Suprapubic skin (tissue), 3 donors: Measurements from ENCODE around the gene SLC9A5.

Experiments
- POLR2A ChIP-seq, 2 donors: fragments of 450-650 bp; IDR thresholded peaks; one replicate each; pipeline ENCODE4 v1.6.1; 2017; ENCODE audit warnings: antibody characterized with exemption in 2 of 2, mild to moderate bottlenecking in 2 of 2, moderate library complexity in 2 of 2
- TF ChIP-seq, protein P1 (sequence below), 2 donors: fragments of 200-600 bp in 1 of 2; fragments of 450-650 bp in 1 of 2; sonication (generic) in 1 of 2; IDR thresholded peaks; one replicate each; pipeline ENCODE4 v1.5.1; 2016 to 2019; ENCODE audit warnings: antibody characterized with exemption in 2 of 2, mild to moderate bottlenecking in 1 of 2, moderate library complexity in 1 of 2

DNA sequence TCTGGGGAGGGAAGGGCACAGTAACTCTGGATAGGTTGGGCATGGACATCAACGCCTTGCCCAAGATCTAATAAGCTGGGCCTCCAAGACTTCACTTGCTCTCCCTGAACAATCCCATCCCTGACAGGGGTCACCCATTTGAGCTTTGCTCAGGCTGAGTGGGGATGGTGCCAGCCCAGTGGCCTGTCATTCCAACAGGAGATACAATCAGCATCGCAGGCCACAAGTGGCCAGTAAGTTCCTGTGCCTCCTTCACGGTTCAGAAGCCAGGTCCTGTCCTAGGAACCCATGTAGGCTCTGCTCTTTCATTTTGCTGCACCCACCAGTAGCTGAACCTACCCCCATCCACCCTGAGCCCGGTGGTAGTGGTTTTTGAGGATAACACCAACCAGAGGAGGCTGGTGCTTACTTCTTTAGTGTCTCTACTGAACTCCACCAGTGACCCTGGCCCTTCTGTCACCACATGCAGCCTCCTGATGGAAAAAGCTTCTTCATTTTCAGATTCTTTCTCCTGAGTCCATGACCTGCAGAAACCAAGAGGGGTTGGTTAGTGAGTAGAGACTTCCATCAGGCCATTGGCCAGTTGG, 45.5 kb downstream of the SLC9A5 start:
- no peak for TF ChIP-seq POLR2A (IDR thresholded peaks at IDR 0.05)
- TF ChIP-seq, protein P1, sequence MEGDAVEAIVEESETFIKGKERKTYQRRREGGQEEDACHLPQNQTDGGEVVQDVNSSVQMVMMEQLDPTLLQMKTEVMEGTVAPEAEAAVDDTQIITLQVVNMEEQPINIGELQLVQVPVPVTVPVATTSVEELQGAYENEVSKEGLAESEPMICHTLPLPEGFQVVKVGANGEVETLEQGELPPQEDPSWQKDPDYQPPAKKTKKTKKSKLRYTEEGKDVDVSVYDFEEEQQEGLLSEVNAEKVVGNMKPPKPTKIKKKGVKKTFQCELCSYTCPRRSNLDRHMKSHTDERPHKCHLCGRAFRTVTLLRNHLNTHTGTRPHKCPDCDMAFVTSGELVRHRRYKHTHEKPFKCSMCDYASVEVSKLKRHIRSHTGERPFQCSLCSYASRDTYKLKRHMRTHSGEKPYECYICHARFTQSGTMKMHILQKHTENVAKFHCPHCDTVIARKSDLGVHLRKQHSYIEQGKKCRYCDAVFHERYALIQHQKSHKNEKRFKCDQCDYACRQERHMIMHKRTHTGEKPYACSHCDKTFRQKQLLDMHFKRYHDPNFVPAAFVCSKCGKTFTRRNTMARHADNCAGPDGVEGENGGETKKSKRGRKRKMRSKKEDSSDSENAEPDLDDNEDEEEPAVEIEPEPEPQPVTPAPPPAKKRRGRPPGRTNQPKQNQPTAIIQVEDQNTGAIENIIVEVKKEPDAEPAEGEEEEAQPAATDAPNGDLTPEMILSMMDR (IDR thresholded peaks at IDR 0.05): no peak
